ENCODE results near the gene SH3BP4.
A peak's percentile ranks its signal among the peaks of the same experiment; 100 is the strongest.

The SH3BP4 gene

DNA sequence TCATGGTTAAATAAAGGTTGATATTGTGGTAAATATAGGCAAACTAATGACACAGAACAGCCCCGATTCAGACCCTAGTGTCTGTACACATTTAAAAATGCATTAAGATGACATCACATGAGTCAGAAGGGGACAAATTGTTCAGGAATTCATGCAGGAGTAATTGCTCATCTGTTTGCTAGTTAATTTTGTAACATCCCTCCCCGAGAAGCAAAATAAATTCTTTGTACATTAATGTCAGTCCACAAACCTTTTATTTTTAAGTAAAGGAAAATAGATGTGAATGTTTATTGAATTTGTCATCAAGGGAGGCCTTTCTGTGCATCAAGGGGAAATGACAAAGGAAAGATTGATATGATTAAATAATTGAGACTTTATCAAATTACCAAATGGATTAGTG lies 69.9 kb downstream of the SH3BP4 start:
- DNase-seq (ENCODE audit: low read depth) = peak; percentile 76
- TF ChIP-seq, protein P1, sequence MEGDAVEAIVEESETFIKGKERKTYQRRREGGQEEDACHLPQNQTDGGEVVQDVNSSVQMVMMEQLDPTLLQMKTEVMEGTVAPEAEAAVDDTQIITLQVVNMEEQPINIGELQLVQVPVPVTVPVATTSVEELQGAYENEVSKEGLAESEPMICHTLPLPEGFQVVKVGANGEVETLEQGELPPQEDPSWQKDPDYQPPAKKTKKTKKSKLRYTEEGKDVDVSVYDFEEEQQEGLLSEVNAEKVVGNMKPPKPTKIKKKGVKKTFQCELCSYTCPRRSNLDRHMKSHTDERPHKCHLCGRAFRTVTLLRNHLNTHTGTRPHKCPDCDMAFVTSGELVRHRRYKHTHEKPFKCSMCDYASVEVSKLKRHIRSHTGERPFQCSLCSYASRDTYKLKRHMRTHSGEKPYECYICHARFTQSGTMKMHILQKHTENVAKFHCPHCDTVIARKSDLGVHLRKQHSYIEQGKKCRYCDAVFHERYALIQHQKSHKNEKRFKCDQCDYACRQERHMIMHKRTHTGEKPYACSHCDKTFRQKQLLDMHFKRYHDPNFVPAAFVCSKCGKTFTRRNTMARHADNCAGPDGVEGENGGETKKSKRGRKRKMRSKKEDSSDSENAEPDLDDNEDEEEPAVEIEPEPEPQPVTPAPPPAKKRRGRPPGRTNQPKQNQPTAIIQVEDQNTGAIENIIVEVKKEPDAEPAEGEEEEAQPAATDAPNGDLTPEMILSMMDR (IDR thresholded peaks at IDR 0.05; ENCODE audit: control insufficient read depth, insufficient read depth, low read depth, low read length, missing control alignments) = no peak
- no peak overlapping the region for H3K4me3 ChIP-seq (ENCODE audit: control insufficient read depth, low read depth, low read length)

DNA sequence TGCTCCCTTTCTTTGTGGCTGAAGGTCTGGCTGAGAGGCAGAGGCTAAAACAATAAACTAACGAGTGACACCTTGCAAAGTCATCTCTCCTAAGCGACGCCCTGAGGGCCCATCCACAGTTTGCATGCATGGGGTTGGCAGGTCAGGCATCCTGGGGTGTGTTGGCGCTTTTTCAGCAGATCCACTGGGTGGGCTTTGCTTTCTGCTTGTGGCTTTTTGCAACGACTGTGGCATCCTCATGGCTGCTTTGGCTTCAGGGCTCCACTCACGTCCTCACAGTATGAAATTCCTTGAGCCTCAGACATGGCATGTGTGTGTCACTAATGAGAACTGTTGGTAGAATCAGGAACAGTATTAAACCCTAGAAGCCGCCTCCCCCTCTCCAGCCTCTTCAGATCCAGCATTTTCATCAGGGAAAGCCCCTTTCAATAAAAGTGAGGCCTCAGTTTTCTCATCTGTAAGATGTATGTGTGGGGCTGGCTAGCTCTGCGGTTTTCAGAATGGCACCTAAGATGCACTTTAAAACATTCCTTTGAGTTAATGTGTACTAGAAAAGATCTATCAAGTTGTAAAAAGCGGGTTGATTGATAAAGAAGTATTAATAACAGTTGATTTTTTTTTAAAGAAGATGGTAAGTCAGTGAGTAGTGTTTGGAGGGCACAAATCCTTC lies 72.5 kb downstream of the SH3BP4 start:
- TF ChIP-seq, protein P1 (IDR thresholded peaks at IDR 0.05; ENCODE audit: control insufficient read depth, insufficient read depth, low read depth, low read length, missing control alignments) = no peak
- H3K4me3 ChIP-seq (ENCODE audit: control insufficient read depth, low read depth, low read length) = no peak overlapping the region
- DNase-seq (ENCODE audit: low read depth) = peak; percentile 33

DNA sequence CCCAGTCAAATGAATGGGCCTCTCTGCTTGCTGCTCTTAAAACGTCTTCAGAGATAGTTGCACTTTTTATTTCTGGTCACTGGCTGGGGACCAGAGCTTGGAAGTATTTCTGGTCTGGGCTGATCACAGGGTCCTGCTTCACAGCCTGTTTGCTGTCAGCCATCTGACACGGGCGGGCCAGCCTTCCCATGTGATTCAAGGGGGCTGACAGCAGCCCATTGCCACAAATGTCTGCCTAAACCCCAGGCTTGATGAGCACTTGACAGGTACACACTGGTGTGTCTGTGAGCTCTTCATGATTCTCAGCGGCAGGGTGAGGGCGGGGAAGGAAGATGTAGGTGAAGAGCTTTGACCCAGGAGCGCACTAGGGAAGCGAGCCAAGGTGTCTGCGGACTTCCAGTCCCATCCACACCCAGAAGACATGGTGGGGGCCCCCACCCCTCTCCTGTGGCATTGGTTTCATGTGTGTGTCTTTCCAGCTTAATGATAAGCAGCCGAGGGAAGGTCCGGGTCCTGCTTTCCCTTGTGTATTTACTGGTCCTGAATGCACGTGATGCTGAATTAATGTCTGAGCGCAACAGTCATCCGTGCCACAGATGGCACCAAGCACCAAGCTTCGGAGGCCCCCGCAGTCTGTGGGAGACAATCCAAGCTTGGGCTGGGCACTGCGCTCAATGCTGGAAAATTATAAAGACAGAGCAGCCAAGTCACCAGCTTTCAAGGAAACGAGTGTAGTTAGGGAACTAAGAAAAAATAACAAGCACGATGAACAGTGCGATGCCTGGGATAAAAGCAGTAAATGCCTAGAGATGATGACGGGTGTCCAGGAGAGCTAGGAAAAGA lies 73.3 kb downstream of the SH3BP4 start:
- TF ChIP-seq, protein P1 (IDR thresholded peaks at IDR 0.05; ENCODE audit: control insufficient read depth, insufficient read depth, low read depth, low read length, missing control alignments) = no peak
- DNase-seq (ENCODE audit: low read depth) = no peak

DNA sequence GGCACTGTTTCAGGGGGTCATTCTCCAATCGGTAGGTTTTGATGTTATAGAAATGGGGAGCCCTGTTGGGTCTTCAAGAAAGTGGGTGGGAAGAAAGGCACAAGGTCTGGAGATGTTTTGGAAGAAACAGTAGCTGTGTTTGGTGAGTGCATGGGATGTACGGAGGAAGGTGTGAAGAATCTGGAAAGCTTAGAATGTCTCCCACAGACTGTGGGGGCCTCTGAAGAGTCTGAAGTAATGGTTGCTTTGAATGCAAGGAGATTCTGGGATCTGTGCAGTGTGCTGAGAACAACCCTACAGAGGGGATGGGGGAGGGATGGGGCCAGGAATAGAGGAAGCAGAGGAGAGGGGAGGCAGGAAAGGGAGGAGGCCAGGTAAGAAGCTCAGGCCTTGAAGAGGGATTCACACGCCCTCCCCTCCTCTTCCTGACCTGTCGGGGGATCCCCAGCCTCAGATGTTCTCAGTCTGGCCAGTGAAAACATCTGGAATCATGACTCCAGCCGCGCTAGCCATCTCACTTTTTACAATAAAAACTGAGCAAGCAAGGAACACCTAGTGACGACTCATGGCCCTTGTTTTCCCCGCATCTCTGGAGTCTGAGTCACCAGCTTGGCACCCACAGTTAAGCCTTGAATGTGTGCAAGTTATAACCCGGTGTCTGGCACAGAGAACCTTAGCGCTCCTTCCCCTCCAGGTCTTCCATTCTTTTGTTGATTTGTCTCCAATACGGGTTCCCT lies 74.2 kb downstream of the SH3BP4 start:
- DNase-seq (ENCODE audit: low read depth) = peak; percentile 61
- no peak overlapping the region for H3K4me3 ChIP-seq (ENCODE audit: control insufficient read depth, low read depth, low read length)
- TF ChIP-seq, protein P1 (IDR thresholded peaks at IDR 0.05; ENCODE audit: control insufficient read depth, insufficient read depth, low read depth, low read length, missing control alignments) = no peak

More for the DNA sequence above, 73.3 kb downstream of the SH3BP4 start:
- no peak overlapping the region for H3K4me3 ChIP-seq (ENCODE audit: control insufficient read depth, low read depth, low read length)

DNA sequence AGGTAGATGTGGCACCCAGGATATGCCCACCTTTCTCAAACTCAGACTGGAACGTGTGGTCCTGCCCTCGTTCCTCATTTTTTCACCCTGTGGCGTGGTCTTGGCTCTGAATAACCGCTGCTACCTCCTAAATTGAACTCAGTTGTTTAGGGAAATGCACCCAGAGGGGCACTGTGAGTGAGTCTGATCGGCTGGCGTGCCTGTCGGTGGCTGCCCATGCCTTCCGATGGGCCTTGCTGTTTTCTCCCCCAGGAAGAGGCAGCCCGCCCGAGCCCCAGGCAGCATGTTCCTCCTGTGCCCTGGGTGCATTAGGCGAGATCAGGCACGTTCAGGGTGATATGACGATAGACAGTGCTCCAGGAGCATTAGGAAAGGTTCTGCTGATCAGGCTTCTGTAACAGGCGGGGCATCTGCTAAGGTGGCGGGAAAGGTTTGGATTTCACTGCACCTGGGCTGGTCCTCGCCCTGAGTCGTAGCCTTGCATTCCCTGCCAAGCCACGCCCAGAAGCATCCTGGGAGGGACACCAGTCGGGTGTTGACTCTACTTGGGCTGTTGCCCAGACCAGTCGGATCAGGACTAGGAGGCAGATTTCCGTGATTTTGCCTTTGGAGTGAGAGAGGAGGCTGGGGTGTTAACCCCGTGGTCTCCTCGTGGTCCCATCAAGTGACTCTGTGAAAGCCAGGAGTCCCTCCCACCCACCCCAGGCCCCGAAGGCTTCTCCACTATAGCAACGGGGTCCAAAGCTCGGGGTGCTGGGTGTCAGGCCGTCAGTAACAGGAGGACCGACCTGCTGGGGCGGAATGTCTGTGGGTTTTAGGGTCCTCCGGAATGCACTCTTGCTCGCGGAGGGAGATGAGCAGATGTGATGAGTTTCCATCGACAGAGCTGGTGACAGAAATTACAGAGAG lies 75.1 kb downstream of the SH3BP4 start:
- TF ChIP-seq, protein P1 (IDR thresholded peaks at IDR 0.05; ENCODE audit: control insufficient read depth, insufficient read depth, low read depth, low read length, missing control alignments) = no peak
- no peak overlapping the region for H3K4me3 ChIP-seq (ENCODE audit: control insufficient read depth, low read depth, low read length)
- no peak for DNase-seq (ENCODE audit: low read depth)

All from AG09309 (cell line).